ENCODE results near the gene CPLX3. TPM values are rescaled to one million over a fixed set of nuclear protein-coding genes. Genes with fewer than 3 reads are reported as not detected.

Gene CPLX3
- total and polyA plus RNA-seq, 8 donors = 0.14 TPM; not detected in 7

- no peak for ATAC-seq
- Histone ChIP-seq H3K4me1 (peaks cover 17 to 83% of the 10 kb centered on the region in 2 donors), H3K36me3 (peaks cover 0 to 11% of the 10 kb centered on the region in 2 donors), H3K9me3 (no peaks in the 10 kb centered on the region), H3K4me3 (no peak overlapping the region), H3K27ac (peak overlapping the region in 1 of 2 donors; percentile 20), H3K27me3 (no peaks in the 10 kb centered on the region)
- peak in 1 of 4 donors; percentile 73 for DNase-seq
- TF ChIP-seq, protein P1, sequence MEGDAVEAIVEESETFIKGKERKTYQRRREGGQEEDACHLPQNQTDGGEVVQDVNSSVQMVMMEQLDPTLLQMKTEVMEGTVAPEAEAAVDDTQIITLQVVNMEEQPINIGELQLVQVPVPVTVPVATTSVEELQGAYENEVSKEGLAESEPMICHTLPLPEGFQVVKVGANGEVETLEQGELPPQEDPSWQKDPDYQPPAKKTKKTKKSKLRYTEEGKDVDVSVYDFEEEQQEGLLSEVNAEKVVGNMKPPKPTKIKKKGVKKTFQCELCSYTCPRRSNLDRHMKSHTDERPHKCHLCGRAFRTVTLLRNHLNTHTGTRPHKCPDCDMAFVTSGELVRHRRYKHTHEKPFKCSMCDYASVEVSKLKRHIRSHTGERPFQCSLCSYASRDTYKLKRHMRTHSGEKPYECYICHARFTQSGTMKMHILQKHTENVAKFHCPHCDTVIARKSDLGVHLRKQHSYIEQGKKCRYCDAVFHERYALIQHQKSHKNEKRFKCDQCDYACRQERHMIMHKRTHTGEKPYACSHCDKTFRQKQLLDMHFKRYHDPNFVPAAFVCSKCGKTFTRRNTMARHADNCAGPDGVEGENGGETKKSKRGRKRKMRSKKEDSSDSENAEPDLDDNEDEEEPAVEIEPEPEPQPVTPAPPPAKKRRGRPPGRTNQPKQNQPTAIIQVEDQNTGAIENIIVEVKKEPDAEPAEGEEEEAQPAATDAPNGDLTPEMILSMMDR (IDR thresholded peaks at IDR 0.05) = no peak
- intact Hi-C loops (cut with DNase I) = no loop called here
Observed at GRCh38 chr15:74792227-74793016, 34.0 kb upstream of the CPLX3 start.

DNA sequence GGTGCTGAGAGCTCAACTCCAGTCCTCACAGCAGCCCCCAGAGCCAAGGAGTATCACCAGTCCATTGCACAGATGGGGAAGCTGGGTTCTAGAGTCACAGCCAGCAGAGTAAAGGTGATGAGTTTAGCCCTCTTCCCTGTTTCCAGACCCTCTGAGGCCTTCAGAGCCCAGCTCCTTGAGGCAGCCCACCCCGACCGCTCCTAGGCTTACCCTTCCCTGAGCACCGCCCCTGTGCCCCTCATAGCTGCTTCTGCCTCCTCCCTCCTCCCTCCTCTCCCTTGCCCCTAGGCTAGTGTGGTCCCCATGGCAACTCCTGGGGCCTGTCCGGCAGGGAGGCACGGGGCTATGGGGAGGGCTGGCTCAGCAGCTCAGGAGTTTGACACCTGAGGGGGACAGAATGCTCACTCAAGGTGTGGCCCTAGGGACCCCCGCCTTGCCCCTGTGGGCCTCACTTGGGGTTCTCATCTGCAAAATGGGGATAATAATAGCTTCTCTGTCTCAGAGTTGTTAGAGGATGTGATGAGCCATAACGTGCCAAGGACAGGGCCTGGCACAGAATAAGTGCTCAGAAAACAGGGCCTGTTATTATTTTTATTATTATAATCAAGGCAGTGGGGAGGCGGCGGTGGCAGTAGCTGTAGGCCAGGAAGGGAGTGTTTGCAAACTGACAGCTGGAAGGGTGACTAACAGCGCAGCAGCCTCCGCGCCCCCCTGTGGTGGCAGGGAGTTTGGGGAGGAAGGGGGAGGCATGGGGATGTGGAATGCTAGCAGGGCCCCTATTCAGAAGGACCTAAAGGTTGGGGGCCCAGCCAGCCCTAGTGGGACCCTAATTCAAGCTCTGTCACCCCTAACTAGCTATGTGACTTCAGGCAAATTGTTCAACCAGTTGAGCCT, 33.0 kb upstream of the CPLX3 start:
- Histone ChIP-seq H3K4me3 (no peak overlapping the region), H3K27me3 (no peaks in the 10 kb centered on the region), H3K4me1 (peaks cover 17 to 83% of the 10 kb centered on the region in 2 donors), H3K9me3 (no peaks in the 10 kb centered on the region), H3K27ac (no peak overlapping the region), H3K36me3 (peaks cover 0 to 18% of the 10 kb centered on the region in 2 donors)
- DNase-seq (peak in 1 of 4 donors; percentile 81), ATAC-seq (no peak)
- intact Hi-C loops (cut with DNase I) = no loop called here
- TF ChIP-seq, protein P1 (IDR thresholded peaks at IDR 0.05) = peak; percentile 13 to 22

DNA sequence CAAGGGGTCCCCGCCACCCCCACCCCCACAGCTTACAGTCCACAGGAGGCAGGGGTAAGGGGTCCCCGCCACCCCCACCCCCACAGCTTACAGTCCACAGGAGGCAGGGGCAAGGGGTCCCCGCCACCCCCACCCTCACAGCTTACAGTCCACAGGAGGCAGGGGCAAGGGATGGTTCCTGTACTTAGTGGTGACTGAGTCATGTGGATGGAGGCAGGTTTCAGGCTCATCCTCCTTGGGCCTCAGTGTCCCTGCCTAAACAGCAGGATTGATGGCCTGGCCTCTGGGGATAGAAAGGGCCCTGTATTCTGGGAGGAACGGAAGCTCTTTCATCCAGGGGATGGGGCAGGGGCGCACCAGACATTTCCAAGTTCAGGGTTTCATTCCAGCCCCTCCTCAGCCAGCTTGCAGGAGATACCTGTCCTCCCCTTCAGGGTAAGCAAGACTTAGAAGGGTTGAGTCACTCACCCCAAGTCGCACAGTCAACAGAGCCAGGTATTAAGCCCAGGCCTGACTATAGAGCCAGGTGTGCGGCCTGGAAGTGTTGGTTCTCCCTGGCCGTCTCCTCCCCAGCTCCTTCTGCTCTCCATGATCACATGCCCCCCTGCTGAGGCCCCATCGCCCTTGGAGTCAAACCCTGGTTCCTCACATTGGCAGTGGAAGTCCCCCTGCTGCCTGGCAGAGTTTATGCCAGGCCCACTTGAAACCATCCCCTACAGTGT, 32.0 kb upstream of the CPLX3 start:
- H3K27ac ChIP-seq = peak overlapping the region in 1 of 2 donors; percentile 23
- peaks cover 17 to 82% of the 10 kb centered on the region in 2 donors for H3K4me1 ChIP-seq
- intact Hi-C loops (cut with DNase I) = no loop called here

DNA sequence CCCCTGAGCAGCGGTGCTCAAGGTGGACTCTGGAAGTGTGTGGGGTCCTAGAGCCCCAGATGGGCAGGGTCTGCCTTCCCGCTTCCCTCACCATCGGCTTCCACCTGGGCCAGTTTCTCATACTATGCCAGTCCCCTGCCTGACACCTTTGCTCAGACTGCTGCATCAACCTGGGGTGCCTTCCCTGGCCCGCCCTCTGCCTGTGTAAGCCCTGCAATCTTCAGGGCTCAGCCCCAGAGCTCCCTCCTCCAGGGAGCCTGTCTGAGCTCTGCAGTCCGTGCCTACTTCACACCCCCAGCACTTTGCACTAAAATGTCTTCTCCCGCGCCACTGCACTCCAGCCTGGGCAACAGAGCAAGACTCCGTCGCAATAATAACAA, 31.5 kb upstream of the CPLX3 start:
- peak overlapping the region in 1 of 2 donors; percentile 23 for H3K27ac ChIP-seq
- peak in 1 of 4 donors; percentile 31 for DNase-seq
- peaks cover 0 to 34% of the 10 kb centered on the region in 2 donors for H3K36me3 ChIP-seq
- no peaks in the 10 kb centered on the region for H3K9me3 ChIP-seq
- intact Hi-C loops (cut with DNase I) = no loop called here
- no peak for ATAC-seq
- no peak overlapping the region for H3K4me3 ChIP-seq
- TF ChIP-seq, protein P1 (IDR thresholded peaks at IDR 0.05) = no peak
- H3K27me3 ChIP-seq = no peaks in the 10 kb centered on the region
- peaks cover 17 to 82% of the 10 kb centered on the region in 2 donors for H3K4me1 ChIP-seq

More for the DNA sequence above, 32.0 kb upstream of the CPLX3 start:
- DNase-seq = peak in 1 of 4 donors; percentile 16
- TF ChIP-seq, protein P1 (IDR thresholded peaks at IDR 0.05) = no peak
- no peaks in the 10 kb centered on the region for H3K9me3 ChIP-seq
- no peaks in the 10 kb centered on the region for H3K27me3 ChIP-seq
- no peak for ATAC-seq
- H3K4me3 ChIP-seq = no peak overlapping the region
- peaks cover 0 to 29% of the 10 kb centered on the region in 2 donors for H3K36me3 ChIP-seq
